Stimulated activated CD8-positive, alpha-beta memory T cell treated with anti-CD3 and anti-CD28 coated beads, Interleukin-12 subunit alpha, Interleukin-12 subunit beta, amount 100 ng/mL, for 24 hours (primary cell): ENCODE results near the gene THG1L.

Source experiments
- DNase-seq: peaks from one replicate; pipeline ENCODE4 v3.0.0-alpha.2; 2020; ENCODE audit errors: extremely low read depth

Gene THG1L

DNA sequence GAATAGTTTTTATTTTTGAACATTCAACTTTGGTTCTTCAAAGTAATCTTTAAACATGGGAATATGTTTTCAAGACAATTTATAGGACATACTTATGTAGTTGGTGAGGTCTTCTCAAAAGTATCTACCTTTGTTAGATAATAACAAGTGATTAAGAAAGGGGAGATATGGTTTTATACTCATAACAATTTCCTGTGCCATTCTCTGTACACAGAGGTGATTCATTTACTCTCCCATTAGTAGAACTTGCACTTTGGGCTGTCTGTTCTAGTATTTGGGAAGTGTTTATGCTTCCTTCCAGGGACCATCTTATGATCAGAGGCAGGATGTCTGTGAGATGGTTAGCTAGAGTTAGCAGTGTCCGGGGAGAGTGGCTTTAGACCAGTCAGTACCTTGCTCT lies 27.5 kb downstream of the THG1L start:
- DNase-seq: no peak

DNA sequence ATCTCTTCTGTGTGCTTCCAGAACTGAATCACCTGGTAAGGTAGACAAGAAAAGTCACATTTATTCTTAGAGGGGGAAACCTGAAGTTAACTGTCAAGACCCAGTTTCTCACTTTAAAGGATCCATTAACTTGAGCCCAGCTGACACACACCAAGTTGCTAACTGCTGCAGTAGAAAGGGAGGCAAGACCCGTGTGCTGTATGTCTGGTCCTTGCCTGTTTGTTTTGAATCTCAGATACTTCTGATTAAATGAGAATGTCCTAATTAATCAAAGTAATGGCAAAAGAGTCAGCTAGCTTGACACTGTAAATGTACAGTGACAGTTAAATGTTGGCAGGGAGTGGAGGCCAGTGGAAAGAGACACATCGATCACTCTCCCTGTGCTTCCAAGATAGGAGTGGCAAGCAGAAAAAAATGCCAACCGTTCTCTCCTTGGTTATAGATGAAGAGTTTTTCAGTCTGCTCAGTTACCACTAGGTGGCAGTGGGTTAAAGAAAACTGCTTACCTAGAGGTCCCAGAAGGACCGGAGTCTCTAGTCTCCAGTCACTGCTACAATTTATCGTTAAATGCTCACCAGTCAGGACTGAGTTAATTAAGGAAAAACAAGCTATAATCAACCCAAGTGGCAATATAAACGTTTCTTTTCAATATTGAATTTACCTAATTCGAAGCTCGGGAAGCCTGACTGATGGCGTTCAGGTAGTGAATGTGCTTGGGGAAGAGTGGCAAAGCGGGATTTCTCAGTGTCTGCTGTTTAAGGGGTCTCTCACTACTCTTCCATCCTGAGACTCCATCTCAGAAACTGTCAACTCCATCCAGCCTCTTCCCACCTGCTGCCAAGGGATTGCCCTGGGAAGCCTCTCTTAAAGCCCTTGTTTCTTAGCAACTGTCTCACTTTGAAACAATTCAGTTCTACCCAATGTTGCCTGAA lies 30.7 kb downstream of the THG1L start:
- DNase-seq: no peak

DNA sequence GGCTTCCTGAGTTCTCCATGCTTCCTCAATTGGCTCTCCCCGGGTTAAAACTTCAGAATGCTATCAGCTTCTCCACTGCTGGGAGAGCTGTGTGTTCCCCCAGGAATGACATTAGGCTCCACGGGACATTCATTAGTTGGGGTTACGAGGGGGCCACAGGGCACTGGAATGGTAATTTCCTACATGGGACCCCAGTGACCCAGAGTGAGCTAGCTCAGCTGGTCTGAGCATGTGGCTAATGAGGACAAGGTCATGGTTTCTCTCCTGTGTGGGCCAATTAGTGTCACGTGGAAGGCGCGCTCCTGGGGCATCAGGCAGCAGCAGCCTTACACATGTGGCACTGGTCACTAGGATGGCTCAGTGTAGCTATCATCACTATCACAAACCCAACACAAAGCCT lies 33.3 kb downstream of the THG1L start:
- DNase-seq: no peak

DNA sequence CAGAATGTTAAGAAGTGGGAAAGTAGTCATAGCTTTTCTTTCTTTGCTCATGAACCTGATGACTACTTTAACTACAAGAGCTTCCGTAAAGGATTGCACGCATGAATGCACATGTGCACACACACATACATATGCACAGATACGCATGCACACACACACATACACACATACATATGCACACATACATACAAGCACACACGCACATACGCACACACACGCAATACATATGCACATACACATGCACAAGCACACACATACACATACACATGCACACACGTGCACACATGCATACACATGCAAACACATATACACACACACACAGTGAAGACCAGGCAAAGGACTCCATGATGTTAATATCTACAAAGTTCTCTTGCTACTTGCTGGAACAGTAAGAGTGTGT lies 35.2 kb downstream of the THG1L start:
- DNase-seq: no peak

DNA sequence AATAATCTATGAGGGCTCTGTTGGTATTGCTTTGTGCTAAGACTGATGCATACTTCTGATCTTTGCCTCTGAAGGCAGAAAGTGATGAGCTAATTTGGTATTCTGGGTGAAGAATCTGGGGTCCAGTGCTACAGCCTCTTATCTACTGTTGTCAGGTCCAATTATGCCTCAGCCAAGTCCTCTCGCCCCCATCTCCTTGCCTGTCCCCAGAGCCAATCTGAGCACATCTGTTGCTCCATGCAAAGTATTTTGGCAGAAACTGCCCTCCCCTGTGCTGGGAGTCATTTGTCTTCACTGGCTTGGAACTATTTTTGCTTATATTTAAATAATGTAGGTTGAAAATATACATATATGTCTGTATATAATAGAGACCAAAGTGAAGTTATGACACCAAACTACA lies 35.7 kb downstream of the THG1L start:
- no peak for DNase-seq

DNA sequence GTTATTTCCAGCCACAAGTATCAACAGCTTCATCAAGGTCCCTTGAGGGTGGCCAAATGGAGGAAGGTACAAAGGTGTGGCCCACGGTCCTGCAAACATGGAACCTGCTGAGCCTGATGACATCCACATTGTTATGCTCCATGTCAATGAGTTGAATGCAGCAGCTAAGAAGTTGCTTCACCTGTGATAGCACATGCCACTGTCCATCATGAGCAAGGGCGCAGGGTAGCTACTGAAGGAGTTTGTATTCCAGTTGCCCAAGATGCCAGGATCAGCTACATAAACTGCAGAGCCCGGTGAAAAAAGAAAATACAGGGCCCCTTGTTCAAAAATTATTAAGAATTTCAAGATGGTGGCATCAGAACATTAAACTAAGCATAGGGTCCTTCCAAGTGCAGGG lies 36.5 kb downstream of the THG1L start:
- DNase-seq: no peak

DNA sequence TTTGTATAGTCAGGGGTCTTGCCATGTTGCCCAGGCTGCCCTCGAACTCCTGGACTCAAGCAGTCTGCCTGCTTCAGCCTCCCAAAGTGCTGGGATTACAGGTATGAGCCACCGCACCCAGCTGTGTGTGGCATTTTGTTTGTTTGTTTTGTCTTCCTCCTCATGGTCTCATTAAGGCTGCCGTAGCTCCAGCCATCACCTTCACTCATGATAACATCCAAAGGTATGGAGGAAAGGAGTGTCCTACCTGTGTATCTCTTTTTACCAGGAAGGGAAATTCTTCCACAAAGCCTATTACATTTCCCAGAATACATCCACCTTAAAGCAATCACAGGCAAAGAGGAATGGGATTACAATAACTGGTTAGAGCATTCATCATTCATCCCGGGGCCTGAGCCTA lies 39.4 kb downstream of the THG1L start:
- DNase-seq: no peak

DNA sequence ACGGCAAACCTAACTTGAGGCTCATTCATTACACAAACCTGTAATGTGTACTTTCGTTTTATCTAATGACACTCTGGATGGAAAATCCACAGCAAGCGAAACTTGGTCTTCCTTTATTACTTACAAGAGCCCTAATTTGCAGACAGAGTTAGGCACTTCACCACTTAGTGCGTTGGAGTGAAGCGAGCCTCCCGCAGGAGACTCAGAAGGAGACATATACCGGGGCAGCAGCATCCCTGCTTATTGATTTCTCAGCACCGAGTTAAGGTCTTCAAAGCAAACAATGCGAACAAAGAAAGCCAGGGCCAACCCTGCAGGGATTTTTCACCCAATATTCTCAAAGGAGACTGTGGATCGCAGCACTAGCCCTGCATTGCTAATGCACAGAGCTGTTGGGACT lies 40.9 kb downstream of the THG1L start:
- no peak for DNase-seq

DNA sequence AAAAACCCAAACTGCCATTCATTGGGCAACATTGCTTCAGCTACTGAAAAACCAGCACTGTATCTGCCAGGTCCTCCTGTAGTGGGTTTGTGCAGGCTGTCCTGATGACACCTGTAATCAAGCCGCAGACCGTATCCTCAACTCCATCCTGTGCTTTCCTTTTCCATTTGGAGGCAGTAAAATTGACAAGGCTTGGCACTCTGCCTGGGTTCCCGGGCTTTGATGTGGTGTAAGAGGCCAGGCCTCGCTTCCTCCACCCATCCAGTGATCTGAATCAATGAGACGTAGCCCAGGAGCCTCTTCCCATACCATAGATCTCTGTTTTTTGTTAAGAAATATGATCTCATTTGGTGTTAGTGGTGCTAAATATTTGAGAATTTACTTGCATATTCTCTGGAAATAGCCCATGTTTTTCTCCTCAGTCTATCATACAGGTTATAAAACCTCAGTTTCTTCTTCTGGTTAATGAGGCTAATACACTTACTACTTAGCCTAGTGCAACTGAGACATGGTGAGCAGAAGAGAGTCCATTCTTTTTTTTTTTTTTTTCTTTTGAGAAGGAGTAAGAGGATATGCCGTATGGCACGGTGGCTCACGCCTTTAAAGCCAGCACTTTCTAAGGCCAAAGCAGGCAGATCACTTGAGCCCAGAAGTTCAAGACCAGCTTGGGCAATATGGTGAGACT lies 47.0 kb downstream of the THG1L start:
- no peak for DNase-seq

DNA sequence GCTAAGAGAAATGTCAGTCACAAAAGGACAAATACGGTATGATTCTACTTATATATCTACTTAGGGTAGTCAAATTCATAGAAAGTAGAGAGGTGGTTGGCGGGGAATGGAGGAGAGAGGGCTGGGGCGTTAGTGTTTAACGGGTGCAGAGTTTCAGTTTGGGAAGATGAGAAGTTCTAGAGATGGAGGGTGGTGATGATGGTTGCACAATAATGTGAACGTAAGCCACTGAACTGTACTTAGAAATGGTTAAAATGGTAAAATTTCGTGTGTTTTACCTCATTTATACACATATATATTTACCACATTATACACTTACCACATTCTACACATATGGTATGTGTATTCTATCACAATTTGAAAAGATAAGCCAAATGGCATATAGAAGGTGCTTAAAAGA lies 48.0 kb downstream of the THG1L start:
- no peak for DNase-seq

DNA sequence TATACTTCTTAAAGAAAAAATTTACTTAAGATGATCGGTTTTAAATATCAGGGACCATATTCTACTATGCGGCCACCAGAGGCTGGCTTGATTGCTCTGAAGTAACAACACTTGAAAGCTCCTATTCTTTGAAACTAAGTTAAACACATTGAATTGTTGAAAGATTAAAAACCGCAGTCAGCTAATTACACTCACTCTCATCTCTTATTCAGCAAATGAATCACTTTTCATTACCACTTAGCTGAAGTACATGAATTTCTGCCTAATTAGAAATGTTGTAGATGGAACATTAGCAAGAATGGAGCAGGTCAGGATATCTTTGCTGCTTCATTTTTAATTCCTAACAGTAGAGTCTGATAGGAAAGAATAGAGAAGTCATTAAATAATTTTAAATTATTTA lies 54.6 kb downstream of the THG1L start:
- no peak for DNase-seq
